PC-3 (cell line): ENCODE data around the gene PDHA1.

ENCODE experiments used
- CTCF ChIP-seq: fragments of 300-600 bp; sonication (generic); conservative IDR thresholded peaks from 2 replicates; pipeline ENCODE4 v1.5.1; 2017; ENCODE audit warnings: antibody characterized with exemption, low read depth, mild to moderate bottlenecking, low read length
- EZH2 ChIP-seq: fragments of 300-600 bp; sonication (generic); IDR thresholded peaks from one replicate; pipeline ENCODE4 v1.6.1; 2017; ENCODE audit warnings: antibody characterized with exemption, mild to moderate bottlenecking, low read length; ENCODE audit not compliant: unreplicated experiment
- EZH2phosphoT487 ChIP-seq: fragments of 300-600 bp; sonication (generic); IDR thresholded peaks from 2 replicates; pipeline ENCODE4 v1.6.1; 2018; ENCODE audit warnings: mild to moderate bottlenecking, antibody characterized with exemption, low read length, borderline replicate concordance

GRCh38 chrX:19377799-19378198 lies 34.1 kb downstream of the PDHA1 start:
- TF ChIP-seq CTCF (no peak), EZH2phosphoT487 (no peak), EZH2 (no peak)
